ENCODE data around the gene STX16.

DNA sequence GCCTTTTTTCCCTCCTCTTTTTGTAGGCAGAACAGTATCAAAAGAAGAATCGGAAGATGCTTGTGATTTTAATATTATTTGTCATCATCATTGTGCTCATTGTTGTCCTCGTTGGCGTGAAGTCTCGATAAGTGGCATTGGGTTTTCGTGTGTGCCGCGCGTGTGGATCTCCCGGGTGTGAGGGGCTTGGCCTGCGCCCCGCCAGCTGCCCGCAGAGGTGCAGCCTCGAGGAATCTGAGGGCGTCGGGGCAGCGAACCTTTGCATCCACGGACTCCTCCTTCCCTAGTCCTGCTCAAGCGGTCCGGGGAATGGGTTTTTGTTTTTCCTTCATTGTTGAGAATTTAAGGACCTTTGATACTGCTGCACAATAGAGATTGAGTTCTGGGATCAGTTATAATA is 25.1 kb downstream of the STX16 start:
- no peak for TF ChIP-seq ESRRG (CRISPR knock-in tag; IDR thresholded peaks at IDR 0.05)
- TF ChIP-seq, protein P1, sequence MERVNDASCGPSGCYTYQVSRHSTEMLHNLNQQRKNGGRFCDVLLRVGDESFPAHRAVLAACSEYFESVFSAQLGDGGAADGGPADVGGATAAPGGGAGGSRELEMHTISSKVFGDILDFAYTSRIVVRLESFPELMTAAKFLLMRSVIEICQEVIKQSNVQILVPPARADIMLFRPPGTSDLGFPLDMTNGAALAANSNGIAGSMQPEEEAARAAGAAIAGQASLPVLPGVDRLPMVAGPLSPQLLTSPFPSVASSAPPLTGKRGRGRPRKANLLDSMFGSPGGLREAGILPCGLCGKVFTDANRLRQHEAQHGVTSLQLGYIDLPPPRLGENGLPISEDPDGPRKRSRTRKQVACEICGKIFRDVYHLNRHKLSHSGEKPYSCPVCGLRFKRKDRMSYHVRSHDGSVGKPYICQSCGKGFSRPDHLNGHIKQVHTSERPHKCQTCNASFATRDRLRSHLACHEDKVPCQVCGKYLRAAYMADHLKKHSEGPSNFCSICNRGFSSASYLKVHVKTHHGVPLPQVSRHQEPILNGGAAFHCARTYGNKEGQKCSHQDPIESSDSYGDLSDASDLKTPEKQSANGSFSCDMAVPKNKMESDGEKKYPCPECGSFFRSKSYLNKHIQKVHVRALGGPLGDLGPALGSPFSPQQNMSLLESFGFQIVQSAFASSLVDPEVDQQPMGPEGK (CRISPR knock-in tag; IDR thresholded peaks at IDR 0.05; ENCODE audit: borderline replicate concordance), result no peak
- TF ChIP-seq, protein P2, sequence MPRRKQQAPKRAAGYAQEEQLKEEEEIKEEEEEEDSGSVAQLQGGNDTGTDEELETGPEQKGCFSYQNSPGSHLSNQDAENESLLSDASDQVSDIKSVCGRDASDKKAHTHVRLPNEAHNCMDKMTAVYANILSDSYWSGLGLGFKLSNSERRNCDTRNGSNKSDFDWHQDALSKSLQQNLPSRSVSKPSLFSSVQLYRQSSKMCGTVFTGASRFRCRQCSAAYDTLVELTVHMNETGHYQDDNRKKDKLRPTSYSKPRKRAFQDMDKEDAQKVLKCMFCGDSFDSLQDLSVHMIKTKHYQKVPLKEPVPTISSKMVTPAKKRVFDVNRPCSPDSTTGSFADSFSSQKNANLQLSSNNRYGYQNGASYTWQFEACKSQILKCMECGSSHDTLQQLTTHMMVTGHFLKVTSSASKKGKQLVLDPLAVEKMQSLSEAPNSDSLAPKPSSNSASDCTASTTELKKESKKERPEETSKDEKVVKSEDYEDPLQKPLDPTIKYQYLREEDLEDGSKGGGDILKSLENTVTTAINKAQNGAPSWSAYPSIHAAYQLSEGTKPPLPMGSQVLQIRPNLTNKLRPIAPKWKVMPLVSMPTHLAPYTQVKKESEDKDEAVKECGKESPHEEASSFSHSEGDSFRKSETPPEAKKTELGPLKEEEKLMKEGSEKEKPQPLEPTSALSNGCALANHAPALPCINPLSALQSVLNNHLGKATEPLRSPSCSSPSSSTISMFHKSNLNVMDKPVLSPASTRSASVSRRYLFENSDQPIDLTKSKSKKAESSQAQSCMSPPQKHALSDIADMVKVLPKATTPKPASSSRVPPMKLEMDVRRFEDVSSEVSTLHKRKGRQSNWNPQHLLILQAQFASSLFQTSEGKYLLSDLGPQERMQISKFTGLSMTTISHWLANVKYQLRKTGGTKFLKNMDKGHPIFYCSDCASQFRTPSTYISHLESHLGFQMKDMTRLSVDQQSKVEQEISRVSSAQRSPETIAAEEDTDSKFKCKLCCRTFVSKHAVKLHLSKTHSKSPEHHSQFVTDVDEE (CRISPR knock-in tag; IDR thresholded peaks at IDR 0.05), result no peak
- TF ChIP-seq, protein P3, sequence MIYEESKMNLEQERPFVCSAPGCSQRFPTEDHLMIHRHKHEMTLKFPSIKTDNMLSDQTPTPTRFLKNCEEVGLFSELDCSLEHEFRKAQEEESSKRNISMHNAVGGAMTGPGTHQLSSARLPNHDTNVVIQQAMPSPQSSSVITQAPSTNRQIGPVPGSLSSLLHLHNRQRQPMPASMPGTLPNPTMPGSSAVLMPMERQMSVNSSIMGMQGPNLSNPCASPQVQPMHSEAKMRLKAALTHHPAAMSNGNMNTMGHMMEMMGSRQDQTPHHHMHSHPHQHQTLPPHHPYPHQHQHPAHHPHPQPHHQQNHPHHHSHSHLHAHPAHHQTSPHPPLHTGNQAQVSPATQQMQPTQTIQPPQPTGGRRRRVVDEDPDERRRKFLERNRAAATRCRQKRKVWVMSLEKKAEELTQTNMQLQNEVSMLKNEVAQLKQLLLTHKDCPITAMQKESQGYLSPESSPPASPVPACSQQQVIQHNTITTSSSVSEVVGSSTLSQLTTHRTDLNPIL (CRISPR knock-in tag; IDR thresholded peaks at IDR 0.05; ENCODE audit: low read depth), result no peak
- no peak for TF ChIP-seq ZNF8 (CRISPR knock-in tag; IDR thresholded peaks at IDR 0.05)
- TF ChIP-seq ZC3H10 (CRISPR knock-in tag; IDR thresholded peaks at IDR 0.05), result no peak
- no peak for TF ChIP-seq TOX (CRISPR knock-in tag; IDR thresholded peaks at IDR 0.05; ENCODE audit: borderline replicate concordance)
- TF ChIP-seq TCF4 (CRISPR knock-in tag; IDR thresholded peaks at IDR 0.05; ENCODE audit: borderline replicate concordance), result no peak
- TF ChIP-seq CSDC2 (CRISPR knock-in tag; IDR thresholded peaks at IDR 0.05), result no peak
- TF ChIP-seq, protein P4, sequence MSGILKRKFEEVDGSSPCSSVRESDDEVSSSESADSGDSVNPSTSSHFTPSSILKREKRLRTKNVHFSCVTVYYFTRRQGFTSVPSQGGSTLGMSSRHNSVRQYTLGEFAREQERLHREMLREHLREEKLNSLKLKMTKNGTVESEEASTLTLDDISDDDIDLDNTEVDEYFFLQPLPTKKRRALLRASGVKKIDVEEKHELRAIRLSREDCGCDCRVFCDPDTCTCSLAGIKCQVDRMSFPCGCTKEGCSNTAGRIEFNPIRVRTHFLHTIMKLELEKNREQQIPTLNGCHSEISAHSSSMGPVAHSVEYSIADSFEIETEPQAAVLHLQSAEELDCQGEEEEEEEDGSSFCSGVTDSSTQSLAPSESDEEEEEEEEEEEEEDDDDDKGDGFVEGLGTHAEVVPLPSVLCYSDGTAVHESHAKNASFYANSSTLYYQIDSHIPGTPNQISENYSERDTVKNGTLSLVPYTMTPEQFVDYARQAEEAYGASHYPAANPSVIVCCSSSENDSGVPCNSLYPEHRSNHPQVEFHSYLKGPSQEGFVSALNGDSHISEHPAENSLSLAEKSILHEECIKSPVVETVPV (CRISPR knock-in tag; IDR thresholded peaks at IDR 0.05), result no peak
- no peak for TF ChIP-seq ZFP30 (CRISPR knock-in tag; IDR thresholded peaks at IDR 0.05)
- TF ChIP-seq PPARA (CRISPR knock-in tag; IDR thresholded peaks at IDR 0.05; ENCODE audit: borderline replicate concordance), result no peak
- no peak for TF ChIP-seq RARB (CRISPR knock-in tag; IDR thresholded peaks at IDR 0.05)
- no peak for TF ChIP-seq ZNF70 (CRISPR knock-in tag; IDR thresholded peaks at IDR 0.05)

Measured in SK-N-SH treated with all-trans-retinoic acid at 6 μM for 48 hours (cell line).